Measurements from ENCODE around the gene GRID1.

DNA sequence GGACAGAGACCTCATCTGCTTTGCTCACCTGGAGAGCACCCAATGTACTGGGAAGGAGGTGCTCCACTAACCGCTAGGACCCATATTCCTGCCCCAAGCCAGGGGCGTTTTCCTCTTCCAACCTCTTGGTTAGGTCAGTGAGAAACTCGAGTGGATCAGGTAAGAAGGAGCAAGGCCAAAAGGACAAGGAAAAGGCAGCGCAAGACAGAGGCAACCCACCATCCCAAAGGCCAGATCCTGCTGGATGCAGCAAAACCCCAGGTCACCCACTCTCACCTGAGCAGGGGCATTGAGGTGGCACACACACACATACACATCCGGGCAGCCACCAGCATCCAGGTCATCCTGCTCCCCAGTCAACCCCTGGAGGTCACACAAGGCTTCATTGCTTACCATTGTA lies 105.1 kb downstream of the GRID1 start:
- TF ChIP-seq, protein P1, sequence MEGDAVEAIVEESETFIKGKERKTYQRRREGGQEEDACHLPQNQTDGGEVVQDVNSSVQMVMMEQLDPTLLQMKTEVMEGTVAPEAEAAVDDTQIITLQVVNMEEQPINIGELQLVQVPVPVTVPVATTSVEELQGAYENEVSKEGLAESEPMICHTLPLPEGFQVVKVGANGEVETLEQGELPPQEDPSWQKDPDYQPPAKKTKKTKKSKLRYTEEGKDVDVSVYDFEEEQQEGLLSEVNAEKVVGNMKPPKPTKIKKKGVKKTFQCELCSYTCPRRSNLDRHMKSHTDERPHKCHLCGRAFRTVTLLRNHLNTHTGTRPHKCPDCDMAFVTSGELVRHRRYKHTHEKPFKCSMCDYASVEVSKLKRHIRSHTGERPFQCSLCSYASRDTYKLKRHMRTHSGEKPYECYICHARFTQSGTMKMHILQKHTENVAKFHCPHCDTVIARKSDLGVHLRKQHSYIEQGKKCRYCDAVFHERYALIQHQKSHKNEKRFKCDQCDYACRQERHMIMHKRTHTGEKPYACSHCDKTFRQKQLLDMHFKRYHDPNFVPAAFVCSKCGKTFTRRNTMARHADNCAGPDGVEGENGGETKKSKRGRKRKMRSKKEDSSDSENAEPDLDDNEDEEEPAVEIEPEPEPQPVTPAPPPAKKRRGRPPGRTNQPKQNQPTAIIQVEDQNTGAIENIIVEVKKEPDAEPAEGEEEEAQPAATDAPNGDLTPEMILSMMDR (IDR thresholded peaks at IDR 0.05): no peak
- TF ChIP-seq POLR2A (IDR thresholded peaks at IDR 0.05): no peak

Measured in thyroid gland (tissue), 4 donors.